H1 (cell line): Measurements from ENCODE around the gene ADM. TPM values are rescaled to one million over a fixed set of nuclear protein-coding genes. Genes with fewer than 3 reads are reported as not detected.

ENCODE experiments used
- CBX5 ChIP-seq: fragments of 300-800, 300-1000 bp; sonication (generic); IDR thresholded peaks from 2 replicates; pipeline ENCODE4 v1.7.1; 2016; ENCODE audit warnings: antibody characterized with exemption, low read length, low read depth
- CEBPB ChIP-seq: IDR thresholded peaks from 2 replicates; pipeline ENCODE4 v1.6.1; 2012; ENCODE audit warnings: low read depth, low read length
- CHD1 ChIP-seq: IDR thresholded peaks from 2 replicates; pipeline ENCODE4 v1.6.1; 2012; ENCODE audit warnings: low read depth, low read length, improper control_type of control experiment
- CTBP2 ChIP-seq: IDR thresholded peaks from 2 replicates; pipeline ENCODE4 v1.7.0; 2011; ENCODE audit warnings: borderline replicate concordance, mild to moderate bottlenecking, moderate library complexity, mixed read lengths, low read length; ENCODE audit not compliant: insufficient read depth, insufficient read length
- E2F6 ChIP-seq: IDR thresholded peaks from 2 replicates; pipeline ENCODE4 v1.6.1; 2012; ENCODE audit warnings: inconsistent platforms
- EP300 ChIP-seq, 2 experiments: IDR thresholded peaks; 1 replicate in 1 of 2; 2 replicates in 1 of 2; pipeline ENCODE4 v1.6.1; 2011 to 2012; ENCODE audit warnings: low read depth in 2 of 2, low read length in 2 of 2, mild to moderate bottlenecking in 2 of 2, borderline replicate concordance in 1 of 2, inconsistent platforms in 1 of 2, moderate library complexity in 1 of 2
- GTF2F1 ChIP-seq: IDR thresholded peaks from 2 replicates; pipeline ENCODE4 v1.6.1; 2012; ENCODE audit warnings: low read depth, low read length, improper control_type of control experiment, borderline replicate concordance
- KDM1A ChIP-seq: fragments of 200-600, 300-600 bp; sonication (generic); IDR thresholded peaks from 2 replicates; pipeline ENCODE4 v1.7.1; 2016; ENCODE audit warnings: mild to moderate bottlenecking, low read length, borderline replicate concordance
- MAFK ChIP-seq: IDR thresholded peaks from 2 replicates; pipeline ENCODE4 v1.6.1; 2012; ENCODE audit warnings: low read depth, mild to moderate bottlenecking, improper control_type of control experiment, low read length
- PHF8 ChIP-seq: fragments of 200-600 bp; sonication (generic); conservative IDR thresholded peaks from 2 replicates; pipeline ENCODE4 v1.7.1; 2012; ENCODE audit warnings: low read depth, mild to moderate bottlenecking, inconsistent platforms, low read length, moderate library complexity
- POU5F1 ChIP-seq: IDR thresholded peaks from 2 replicates; pipeline ENCODE4 v1.6.1; 2011; ENCODE audit warnings: low read depth, mild to moderate bottlenecking, low read length, moderate library complexity
- RAD21 ChIP-seq, 2 experiments: IDR thresholded peaks in 1 of 2; conservative IDR thresholded peaks in 1 of 2; 2 replicates each; pipeline ENCODE4 v1.6.1; 2011; ENCODE audit warnings: low read depth in 2 of 2, low read length in 2 of 2, improper control_type of control experiment in 1 of 2, inconsistent platforms in 1 of 2, mild to moderate bottlenecking in 1 of 2, moderate library complexity in 1 of 2
- RFX5 ChIP-seq: IDR thresholded peaks from 2 replicates; pipeline ENCODE4 v1.6.1; 2011; ENCODE audit warnings: low read depth, low read length, improper control_type of control experiment, borderline replicate concordance
- SIN3A ChIP-seq, 2 experiments: IDR thresholded peaks in 1 of 2; conservative IDR thresholded peaks in 1 of 2; 2 replicates each; pipeline ENCODE4 v1.6.1; 2011 to 2012; ENCODE audit warnings: low read length in 2 of 2, improper control_type of control experiment in 1 of 2, low read depth in 1 of 2, mild to moderate bottlenecking in 1 of 2
- SIRT6 ChIP-seq: IDR thresholded peaks from one replicate; pipeline ENCODE4 v1.7.1; 2012; ENCODE audit warnings: low read length, inconsistent platforms
- SRF ChIP-seq: IDR thresholded peaks from 2 replicates; pipeline ENCODE4 v1.6.1; 2011; ENCODE audit warnings: mild to moderate bottlenecking, low read depth, low read length, moderate library complexity
- YY1 ChIP-seq: IDR thresholded peaks from 2 replicates; pipeline ENCODE4 v1.6.1; 2011; ENCODE audit warnings: low read depth, mild to moderate bottlenecking, low read length
- polyA plus RNA-seq, 7 experiments: library from polyadenylated mRNA; depleted of rRNA in 3 of 7; stranded (reverse) in 5 of 7; unstranded in 2 of 7; fragments of >200 nt in 5 of 7; fragments of 200-250 nt in 2 of 7; gene quantifications; 1 replicate in 5 of 7; 2 replicates in 1 of 7; 4 replicates in 1 of 7; pipeline versions ENCODE4 v1.2.1 to v1.2.3, GENCODE V29; 2011 to 2013; ENCODE audit warnings: missing spikeins in 2 of 7, mixed read lengths in 2 of 7
- total RNA-seq: library from RNA; stranded (reverse); fragmentation: NEBNext Ultra II Directional; extraction: Animal tissue kit (Norgen Biotek cat#: 25700); gene quantifications from 2 replicates; pipeline ENCODE4 v1.2.1, GENCODE V29; 2021
- TF ChIP-seq, protein P1 (sequence below): IDR thresholded peaks from 2 replicates; pipeline ENCODE4 v1.6.1; 2011; ENCODE audit warnings: low read length, improper control_type of control experiment

ADM gene
- total and polyA plus RNA-seq, 2 of the 8 experiments (the other 6 are each of a cell fraction or from before 2014, with no cell fraction given) = 94.1 to 95.6 TPM

DNA sequence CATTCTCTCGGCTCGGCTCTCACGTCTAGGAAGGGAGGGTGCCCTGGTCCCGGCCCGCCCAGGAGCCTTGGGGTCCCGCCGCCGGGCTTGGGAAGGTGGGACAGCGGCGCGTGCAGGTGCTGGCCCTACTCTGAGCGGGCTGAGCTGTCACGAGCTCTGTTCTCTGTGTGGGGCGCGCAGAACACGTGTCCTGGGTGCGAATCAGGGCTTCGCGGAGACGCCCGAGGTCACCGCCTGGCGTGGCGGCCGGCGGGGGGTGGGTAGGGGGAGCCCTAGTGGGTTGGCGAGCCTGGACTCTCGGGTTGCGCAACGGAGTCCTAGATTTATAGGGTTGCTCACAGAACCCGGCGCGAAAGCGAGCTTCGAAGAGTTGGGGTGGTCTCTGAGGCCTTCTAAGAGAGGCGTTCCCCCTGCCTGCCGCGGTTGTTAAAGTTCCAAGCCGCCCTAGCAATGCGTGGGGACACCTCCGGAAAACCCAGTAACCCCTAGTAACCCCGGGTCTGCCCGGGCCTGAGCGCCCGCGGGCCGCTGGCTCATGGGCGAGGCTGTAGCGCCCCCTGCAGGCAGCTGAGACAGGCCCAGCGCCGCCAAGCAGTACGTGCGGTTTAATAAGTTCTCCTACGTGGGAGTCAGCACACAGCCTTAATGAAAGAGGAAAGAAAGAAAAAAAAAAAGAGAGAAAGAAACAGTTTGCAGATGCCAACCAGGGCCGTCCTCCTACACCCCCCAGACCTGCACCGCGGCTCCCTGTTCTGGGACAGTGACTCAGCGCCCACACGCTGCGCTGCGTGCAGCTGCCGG lies 2.7 kb downstream of the ADM start (continued):
- peak; percentile 81; the same call in 1 of the 2 replicates for TF ChIP-seq MAFK
- no peak for TF ChIP-seq CTBP2
- TF ChIP-seq PHF8 = no peak
- peak; percentile 56 for TF ChIP-seq E2F6
- TF ChIP-seq RFX5 = no peak
- TF ChIP-seq CBX5 = no peak
- TF ChIP-seq KDM1A = no peak; the same call in 1 of the 2 replicates
- TF ChIP-seq YY1 = no peak
- no peak for TF ChIP-seq GTF2F1
- 0 out of 4 replicates have a peak, but pooled peaks of 1 of the 2 experiments have one; percentile 53 for TF ChIP-seq SIN3A (conservative IDR thresholded peaks at IDR 0.05 in 1 of 2, IDR thresholded peaks at IDR 0.05 in 1 of 2; ENCODE audit: low read depth in 1 of 2, low read length in 2 of 2)
- peak in 1 of 2 experiments; percentile 87; a peak in 1 of 3 replicates for TF ChIP-seq EP300 (IDR thresholded peaks at IDR 0.05; ENCODE audit: borderline replicate concordance in 1 of 2, low read depth in 2 of 2, low read length in 2 of 2)
- TF ChIP-seq CHD1 = no peak; the same call in none of the 2 replicates
- peak; percentile 95 for TF ChIP-seq CEBPB
- TF ChIP-seq POU5F1 = peak; percentile 33; the same call in 1 of the 2 replicates
- TF ChIP-seq SIRT6 = no peak
- TF ChIP-seq RAD21 (IDR thresholded peaks at IDR 0.05 in 1 of 2, conservative IDR thresholded peaks at IDR 0.05 in 1 of 2; ENCODE audit: low read depth in 2 of 2, low read length in 2 of 2) = peak; percentile 87 to 90
- TF ChIP-seq, protein P1, sequence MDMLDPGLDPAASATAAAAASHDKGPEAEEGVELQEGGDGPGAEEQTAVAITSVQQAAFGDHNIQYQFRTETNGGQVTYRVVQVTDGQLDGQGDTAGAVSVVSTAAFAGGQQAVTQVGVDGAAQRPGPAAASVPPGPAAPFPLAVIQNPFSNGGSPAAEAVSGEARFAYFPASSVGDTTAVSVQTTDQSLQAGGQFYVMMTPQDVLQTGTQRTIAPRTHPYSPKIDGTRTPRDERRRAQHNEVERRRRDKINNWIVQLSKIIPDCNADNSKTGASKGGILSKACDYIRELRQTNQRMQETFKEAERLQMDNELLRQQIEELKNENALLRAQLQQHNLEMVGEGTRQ = no peak; the same call in 1 of the 2 replicates
- TF ChIP-seq SRF = no peak; the same call in 1 of the 2 replicates
